Endothelial cell of umbilical vein (primary cell): ENCODE results near the gene DGKI. TPM values are rescaled to one million over a fixed set of nuclear protein-coding genes. Genes with fewer than 3 reads are reported as not detected.

Experiments
- BruUV-seq: library from RNA; stranded (reverse); fragments of 400-500 nt; replicated peaks from 2 replicates; lab custom pipeline; 2021; lab: Mats Ljungman, UMichigan
- CTCF ChIA-PET: fragments of 300-600, 350-600 bp; sonication (Branson Sonifier 250); formaldehyde crosslinking; loops from one replicate; lab custom pipeline; 2021; ENCODE audit warnings: antibody characterized with exemption, inconsistent platforms; lab: Charles Lee
- POLR2A ChIA-PET: fragments of 300-600, 350-600 bp; sonication (Branson Sonifier 250); formaldehyde crosslinking; loops from one replicate; lab custom pipeline; 2021; ENCODE audit warnings: antibody characterized with exemption, inconsistent platforms; lab: Charles Lee
- DNase-seq: peaks from one replicate; pipeline ENCODE4 v3.0.0-alpha.2; 2011; ENCODE audit warnings: low read depth, low spot score
- FAIRE-seq: peaks from 2 replicates; lab custom pipeline; 2011; peaks lifted over from hg19 to GRCh38; lab: Jason Lieb, UNC
- H2AFZ ChIP-seq: 2 replicates; pipeline ENCODE4 v1.6.0; 2012; ENCODE audit warnings: low read depth, low read length, control low read depth, inconsistent platforms
- H3K27ac ChIP-seq: 2 replicates; pipeline ENCODE4 v1.5.1; 2011; ENCODE audit warnings: low read depth, mild to moderate bottlenecking, control low read depth, low read length, moderate library complexity; ENCODE audit not compliant: insufficient read depth
- H3K27me3 ChIP-seq, 2 experiments: 2 replicates each; pipeline versions ENCODE4 v1.6.0 to v1.6.1; 2011; ENCODE audit warnings: low read length in 2 of 2, mixed read lengths in 1 of 2; ENCODE audit not compliant: control insufficient read depth in 2 of 2, insufficient read depth in 2 of 2
- H3K36me3 ChIP-seq, 2 experiments: 2 replicates in 1 of 2; 3 replicates in 1 of 2; pipeline ENCODE4 v1.5.1; 2011; ENCODE audit warnings: low read length in 2 of 2, mild to moderate bottlenecking in 1 of 2, moderate library complexity in 1 of 2; ENCODE audit not compliant: control insufficient read depth in 2 of 2, insufficient read depth in 2 of 2; ENCODE audit errors: extremely low read depth in 1 of 2
- H3K4me1 ChIP-seq: 3 replicates; pipeline ENCODE4 v1.5.1; 2011; ENCODE audit warnings: mild to moderate bottlenecking, low read length; ENCODE audit not compliant: control insufficient read depth, insufficient read depth; ENCODE audit errors: extremely low read depth
- H3K4me2 ChIP-seq: 2 replicates; pipeline ENCODE4 v1.6.1; 2011; ENCODE audit warnings: low read length, control low read depth, mixed read lengths; ENCODE audit not compliant: insufficient read depth
- H3K4me3 ChIP-seq, 3 experiments: fragments of 200-600 bp in 1 of 3; sonication (generic), shearing (Covaris generic) in 1 of 3; replicated peaks in 1 of 3; 2 replicates each; pipeline ENCODE4 v1.5.1; 2011 to 2016; ENCODE audit warnings: control low read depth in 3 of 3, low read length in 3 of 3, mild to moderate bottlenecking in 2 of 3, inconsistent platforms in 1 of 3, low read depth in 1 of 3, moderate library complexity in 1 of 3; ENCODE audit not compliant: insufficient read depth in 1 of 3
- H3K79me2 ChIP-seq: 2 replicates; pipeline ENCODE4 v1.6.0; 2012; ENCODE audit warnings: low read length, inconsistent platforms; ENCODE audit not compliant: control insufficient read depth, insufficient read depth
- H3K9ac ChIP-seq: replicated peaks from 2 replicates; pipeline ENCODE3; 2011; ENCODE audit warnings: low read length, control low read depth; ENCODE audit not compliant: insufficient read depth; ENCODE audit errors: extremely low read depth
- H3K9me1 ChIP-seq: replicated peaks from 3 replicates; pipeline ENCODE4 v1.6.0; 2011; ENCODE audit warnings: mild to moderate bottlenecking, low read length; ENCODE audit not compliant: control insufficient read depth, insufficient read depth; ENCODE audit errors: extremely low read depth
- H3K9me3 ChIP-seq: replicated peaks from 2 replicates; pipeline ENCODE4 v1.5.1; 2012; ENCODE audit warnings: low read length, inconsistent platforms; ENCODE audit not compliant: control insufficient read depth, insufficient read depth
- H4K20me1 ChIP-seq: replicated peaks from 2 replicates; pipeline ENCODE3; 2011; ENCODE audit warnings: mild to moderate bottlenecking, low read length; ENCODE audit not compliant: control insufficient read depth, insufficient read depth; ENCODE audit errors: extremely low read depth
- CTCF ChIP-seq, 2 donors: IDR thresholded peaks; 1 replicate in 1 of 2; 2 replicates in 1 of 2; pipeline ENCODE4 v1.5.1; 2011; ENCODE audit warnings: low read length in 2 of 2, mild to moderate bottlenecking in 2 of 2, moderate library complexity in 2 of 2, control low read depth in 1 of 2, inconsistent platforms in 1 of 2, low read depth in 1 of 2; ENCODE audit not compliant: insufficient read depth in 1 of 2; ENCODE audit errors: extremely low read depth in 1 of 2
- EZH2 ChIP-seq: IDR thresholded peaks from 2 replicates; pipeline ENCODE4 v1.6.1; 2012; ENCODE audit warnings: borderline replicate concordance, low read depth, mild to moderate bottlenecking, moderate library complexity, low read length, inconsistent platforms; ENCODE audit not compliant: severe bottlenecking
- FOS ChIP-seq: IDR thresholded peaks from 2 replicates; pipeline ENCODE4 v1.6.1; 2011; ENCODE audit warnings: mild to moderate bottlenecking, low read length, moderate library complexity, borderline replicate concordance; ENCODE audit not compliant: insufficient read depth
- GATA2 ChIP-seq: IDR thresholded peaks from 2 replicates; pipeline ENCODE4 v1.7.0; 2011; ENCODE audit warnings: low read depth, mild to moderate bottlenecking, moderate library complexity, mixed read lengths, low read length; ENCODE audit not compliant: insufficient read length, insufficient read depth
- JUN ChIP-seq: IDR thresholded peaks from 2 replicates; pipeline ENCODE4 v1.6.1; 2011; ENCODE audit warnings: borderline replicate concordance, low read depth; ENCODE audit not compliant: insufficient read length, insufficient read depth
- MAX ChIP-seq: IDR thresholded peaks from 2 replicates; pipeline ENCODE4 v1.6.1; 2011; ENCODE audit not compliant: insufficient read depth, insufficient read length
- MYC ChIP-seq: IDR thresholded peaks from one replicate; pipeline ENCODE4 v1.6.1; 2011; ENCODE audit warnings: mild to moderate bottlenecking, low read depth, low read length
- POLR2A ChIP-seq: IDR thresholded peaks from 2 replicates; pipeline ENCODE4 v1.6.1; 2012; ENCODE audit warnings: low read depth, mild to moderate bottlenecking, control low read depth, low read length
- POLR2AphosphoS5 ChIP-seq: IDR thresholded peaks from 2 replicates; pipeline ENCODE4 v1.6.1; 2012; ENCODE audit warnings: low read depth, mild to moderate bottlenecking, control low read depth, low read length, moderate library complexity; ENCODE audit not compliant: insufficient read depth
- dilution Hi-C: fragments of 300-500 bp; cut with MboI; formaldehyde crosslinking; loops from one replicate; pipeline ENCODE4 v1.15.0; 2019; ENCODE audit warnings: low sequenced_read_pairs; ENCODE audit not compliant: extremely low pct_ligation_motif_present
- intact Hi-C: fragments of 100-400 bp; cut with micrococcal nuclease; formaldehyde crosslinking; loops from one replicate; pipeline ENCODE4 v1.10.0; 2022
- polyA plus RNA-seq, 4 experiments: library from polyadenylated mRNA; depleted of rRNA in 3 of 4; stranded (reverse) in 3 of 4; unstranded in 1 of 4; fragments of >200 nt; gene quantifications; 2 replicates each; pipeline versions ENCODE4 v1.2.1 to v1.2.3, GENCODE V29; 2011 to 2012; ENCODE audit warnings: missing spikeins in 1 of 4
- total RNA-seq: library from RNA; stranded (reverse); gene quantifications from 2 replicates; pipeline ENCODE4 v1.2.3, GENCODE V29; 2021

DGKI gene
- total and polyA plus RNA-seq, 2 donors (not counting 3 experiments of a cell fraction or from before 2014, with no cell fraction given) = 0.11 to 0.51 TPM

- no peak overlapping the region for H3K4me2 ChIP-seq
- H3K27ac ChIP-seq = no peak overlapping the region
- no peaks in the 10 kb centered on the region for H3K9me3 ChIP-seq
- no peaks in the 10 kb centered on the region for H3K4me1 ChIP-seq
- no peak overlapping the region for H3K4me3 ChIP-seq
- TF ChIP-seq CTCF (IDR thresholded peaks at IDR 0.05; ENCODE audit: extremely low read depth in 1 of 2, insufficient read depth in 1 of 2, low read depth in 1 of 2, low read length in 2 of 2) = peak in 1 of 2 donors; percentile 19
- no peak for TF ChIP-seq GATA2
- no peak for TF ChIP-seq MYC
- H3K9me1 ChIP-seq = no peaks in the 10 kb centered on the region
- CTCF ChIA-PET = interaction anchor here (0.6 to 7.7 kb wide), 26 partner anchors 10 to 1491 kb away, joined by 3 to 176 read pairs (median 4); no protein-coding TSS in a partner anchor
- no peak overlapping the region for H2AFZ ChIP-seq
- peak; percentile 62 for DNase-seq
- no peaks in the 10 kb centered on the region for H3K36me3 ChIP-seq
- POLR2A ChIA-PET = no interaction called here
- dilution Hi-C loops (no loop called here), intact Hi-C loops (loop anchor here (1.0 to 5.0 kb wide), 5 partner anchors 20 to 1131 kb away; no protein-coding TSS in a partner anchor)
- no peaks in the 10 kb centered on the region for H3K79me2 ChIP-seq
- no peak for FAIRE-seq
- H3K27me3 ChIP-seq = peaks cover 15 to 24% of the 10 kb centered on the region in 2 experiments
- no TSS peak for BruUV-seq
- no peaks in the 10 kb centered on the region for H4K20me1 ChIP-seq
- H3K9ac ChIP-seq = no peak overlapping the region
These were observed 240.6 kb downstream of the DGKI start for GRCh38 chr7:137606061-137606674.

GRCh38 chr7:137603043-137603442 is 243.7 kb downstream of the DGKI start:
- Histone ChIP-seq H4K20me1 (no peaks in the 10 kb centered on the region), H3K36me3 (no peaks in the 10 kb centered on the region), H3K27ac (no peak overlapping the region), H3K9me3 (no peaks in the 10 kb centered on the region), H2AFZ (no peak overlapping the region), H3K4me2 (no peak overlapping the region), H3K79me2 (no peaks in the 10 kb centered on the region), H3K9me1 (no peaks in the 10 kb centered on the region), H3K4me3 (no peak overlapping the region), H3K9ac (no peak overlapping the region), H3K27me3 (peaks cover 8 to 12% of the 10 kb centered on the region in 2 experiments), H3K4me1 (no peaks in the 10 kb centered on the region)
- no TSS peak for BruUV-seq
- ChIA-PET POLR2A (no interaction called here), CTCF (interaction anchor here (1.3 to 7.7 kb wide), 2 partner anchors 10 to 23 kb away, joined by 4 to 176 read pairs; no protein-coding TSS in a partner anchor)
- no peak for DNase-seq
- no peak for FAIRE-seq
- intact Hi-C loops (no loop called here), dilution Hi-C loops (no loop called here)
- TF ChIP-seq JUN (no peak), CTCF (IDR thresholded peaks at IDR 0.05; ENCODE audit: extremely low read depth in 1 of 2, insufficient read depth in 1 of 2, low read depth in 1 of 2, low read length in 2 of 2) (no peak), FOS (no peak), EZH2 (no peak), POLR2AphosphoS5 (no peak), MAX (no peak), POLR2A (no peak), GATA2 (no peak), MYC (no peak)
